ENCODE results near the gene LIMS1.
"Not testable (repeated sequence)": the region's sequence is repeated elsewhere in the genome, so short reads cannot be mapped to it uniquely, and the experiment has no call there.

DNA sequence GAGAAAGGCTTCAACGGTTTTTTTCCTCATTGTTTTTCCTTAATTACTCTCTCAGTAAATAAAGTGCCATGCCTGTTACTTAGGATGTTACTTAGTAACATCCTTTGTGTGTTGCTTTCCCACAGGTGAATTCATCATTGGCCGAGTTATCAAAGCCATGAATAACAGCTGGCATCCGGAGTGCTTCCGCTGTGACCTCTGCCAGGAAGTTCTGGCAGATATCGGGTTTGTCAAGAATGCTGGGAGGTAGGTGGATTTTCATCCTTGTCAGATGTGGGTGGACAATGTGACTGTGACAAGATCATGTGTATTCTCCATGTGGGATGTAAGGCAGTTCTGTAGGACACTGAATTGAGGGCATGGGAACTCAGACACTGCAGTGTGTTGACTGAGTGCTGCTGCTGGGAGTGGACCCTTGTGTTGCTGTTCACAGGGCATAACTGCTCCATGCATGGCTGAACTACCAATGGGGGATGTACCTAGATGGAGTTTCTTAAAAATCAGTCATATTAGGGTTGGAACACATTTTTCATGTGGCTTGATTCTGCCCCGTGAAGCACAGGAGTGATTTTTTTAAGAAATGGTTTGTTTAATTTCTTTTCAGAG is 138.0 kb downstream of the LIMS1 start:
- TF ChIP-seq, protein P1, sequence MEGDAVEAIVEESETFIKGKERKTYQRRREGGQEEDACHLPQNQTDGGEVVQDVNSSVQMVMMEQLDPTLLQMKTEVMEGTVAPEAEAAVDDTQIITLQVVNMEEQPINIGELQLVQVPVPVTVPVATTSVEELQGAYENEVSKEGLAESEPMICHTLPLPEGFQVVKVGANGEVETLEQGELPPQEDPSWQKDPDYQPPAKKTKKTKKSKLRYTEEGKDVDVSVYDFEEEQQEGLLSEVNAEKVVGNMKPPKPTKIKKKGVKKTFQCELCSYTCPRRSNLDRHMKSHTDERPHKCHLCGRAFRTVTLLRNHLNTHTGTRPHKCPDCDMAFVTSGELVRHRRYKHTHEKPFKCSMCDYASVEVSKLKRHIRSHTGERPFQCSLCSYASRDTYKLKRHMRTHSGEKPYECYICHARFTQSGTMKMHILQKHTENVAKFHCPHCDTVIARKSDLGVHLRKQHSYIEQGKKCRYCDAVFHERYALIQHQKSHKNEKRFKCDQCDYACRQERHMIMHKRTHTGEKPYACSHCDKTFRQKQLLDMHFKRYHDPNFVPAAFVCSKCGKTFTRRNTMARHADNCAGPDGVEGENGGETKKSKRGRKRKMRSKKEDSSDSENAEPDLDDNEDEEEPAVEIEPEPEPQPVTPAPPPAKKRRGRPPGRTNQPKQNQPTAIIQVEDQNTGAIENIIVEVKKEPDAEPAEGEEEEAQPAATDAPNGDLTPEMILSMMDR (IDR thresholded peaks at IDR 0.05 in 8 of 11, conservative IDR thresholded peaks at IDR 0.05 in 3 of 11): not testable (repeated sequence)
- not testable (repeated sequence) for TF ChIP-seq POLR2AphosphoS5 (IDR thresholded peaks at IDR 0.05)
